Liver (tissue), 9 donors: ENCODE results near the gene HMX3. TPM values are rescaled to one million over a fixed set of nuclear protein-coding genes. Genes with fewer than 3 reads are reported as not detected.

Source experiments
- DNase-seq: peaks from one replicate; pipeline ENCODE4 v3.0.0-alpha.2; 2017; ENCODE audit warnings: low spot score
- H3K27ac ChIP-seq, 2 donors: one replicate each; pipeline ENCODE4 v1.7.0; 2013; ENCODE audit warnings: inconsistent platforms in 2 of 2, low read length in 2 of 2, control low read depth in 1 of 2, low read depth in 1 of 2, mild to moderate bottlenecking in 1 of 2
- H3K27me3 ChIP-seq, 4 donors: one replicate each; pipeline versions ENCODE4 v1.6.1 to v1.7.0; 2013; ENCODE audit warnings: low read length in 3 of 4, inconsistent platforms in 1 of 4, mild to moderate bottlenecking in 1 of 4, moderate library complexity in 1 of 4; ENCODE audit not compliant: control insufficient read depth in 4 of 4, insufficient read depth in 4 of 4
- H3K36me3 ChIP-seq, 4 donors: one replicate each; pipeline versions ENCODE4 v1.6.1 to v1.7.0; 2013; ENCODE audit warnings: low read length in 3 of 4, mild to moderate bottlenecking in 3 of 4, low read depth in 1 of 4, moderate library complexity in 1 of 4; ENCODE audit not compliant: control insufficient read depth in 4 of 4, insufficient read depth in 3 of 4
- H3K4me1 ChIP-seq, 4 donors: one replicate each; pipeline versions ENCODE4 v1.6.1 to v1.7.0; 2013; ENCODE audit warnings: low read length in 3 of 4, mild to moderate bottlenecking in 3 of 4, moderate library complexity in 1 of 4; ENCODE audit not compliant: control insufficient read depth in 4 of 4, insufficient read depth in 4 of 4
- H3K4me3 ChIP-seq, 3 donors: one replicate each; pipeline versions ENCODE4 v1.6.1 to v1.7.0; 2013; ENCODE audit warnings: low read length in 3 of 3, control low read depth in 1 of 3, low read depth in 1 of 3, mild to moderate bottlenecking in 1 of 3
- H3K9ac ChIP-seq, 2 donors: one replicate each; pipeline ENCODE4 v1.7.0; 2013; ENCODE audit warnings: low read length in 2 of 2, mild to moderate bottlenecking in 2 of 2, moderate library complexity in 2 of 2, control low read depth in 1 of 2, low read depth in 1 of 2
- H3K9me3 ChIP-seq, 4 donors: one replicate each; pipeline versions ENCODE4 v1.6.1 to v1.7.0; 2013; ENCODE audit warnings: low read length in 3 of 4; ENCODE audit not compliant: control insufficient read depth in 4 of 4
- ATF3 ChIP-seq: IDR thresholded peaks from 2 replicates; pipeline ENCODE4 v1.6.1; 2016; ENCODE audit warnings: antibody characterized with exemption
- EGR1 ChIP-seq, 2 donors: IDR thresholded peaks; 2 replicates each; pipeline ENCODE4 v1.6.1; 2016 to 2018; ENCODE audit warnings: antibody characterized with exemption in 2 of 2, low read depth in 2 of 2
- FOXA1 ChIP-seq: IDR thresholded peaks from 2 replicates; pipeline ENCODE4 v1.6.1; 2016; ENCODE audit warnings: antibody characterized with exemption
- GABPA ChIP-seq, 2 donors: IDR thresholded peaks in 1 of 2; conservative IDR thresholded peaks in 1 of 2; 2 replicates each; pipeline ENCODE4 v1.6.1; 2016; ENCODE audit warnings: antibody characterized with exemption in 2 of 2, mild to moderate bottlenecking in 1 of 2, moderate library complexity in 1 of 2
- HNF4A ChIP-seq, 2 donors: conservative IDR thresholded peaks; 2 replicates each; pipeline ENCODE4 v1.6.1; 2016; ENCODE audit warnings: antibody characterized with exemption in 2 of 2, mild to moderate bottlenecking in 2 of 2
- HNF4G ChIP-seq: IDR thresholded peaks from 2 replicates; pipeline ENCODE4 v1.6.1; 2016; ENCODE audit warnings: antibody characterized with exemption
- JUND ChIP-seq, 2 donors: IDR thresholded peaks; 2 replicates each; pipeline ENCODE4 v1.6.1; 2016; ENCODE audit warnings: antibody characterized with exemption in 2 of 2
- MAX ChIP-seq: IDR thresholded peaks from 2 replicates; pipeline ENCODE4 v1.6.1; 2016; ENCODE audit warnings: antibody characterized with exemption
- RAD21 ChIP-seq, 2 donors: IDR thresholded peaks; 2 replicates each; pipeline ENCODE4 v1.6.1; 2016; ENCODE audit warnings: antibody characterized with exemption in 2 of 2, mild to moderate bottlenecking in 2 of 2
- REST ChIP-seq: IDR thresholded peaks from 2 replicates; pipeline ENCODE4 v1.6.1; 2016; ENCODE audit warnings: antibody characterized with exemption, mild to moderate bottlenecking
- RXRA ChIP-seq, 2 donors: IDR thresholded peaks; 2 replicates each; pipeline ENCODE4 v1.6.1; 2017 to 2018; ENCODE audit warnings: antibody characterized with exemption in 2 of 2, mild to moderate bottlenecking in 1 of 2
- SP1 ChIP-seq: IDR thresholded peaks from 2 replicates; pipeline ENCODE4 v1.6.1; 2018; ENCODE audit warnings: antibody characterized with exemption, mild to moderate bottlenecking
- TAF1 ChIP-seq: conservative IDR thresholded peaks from 2 replicates; pipeline ENCODE4 v1.6.1; 2016; ENCODE audit warnings: antibody characterized with exemption, mild to moderate bottlenecking
- YY1 ChIP-seq: IDR thresholded peaks from 2 replicates; pipeline ENCODE4 v1.6.1; 2016; ENCODE audit warnings: antibody characterized with exemption, mild to moderate bottlenecking
- ZBTB33 ChIP-seq: IDR thresholded peaks from 2 replicates; pipeline ENCODE4 v1.6.1; 2016; ENCODE audit warnings: antibody characterized with exemption
- WGBS: extraction: QIAGEN DNeasy Blood & Tissue Kit; methylation state at CpG from one replicate; pipeline ENCODE4 v1.1.7; 2013; 5-methylcytosine and 5-hydroxymethylcytosine counted together
- polyA plus RNA-seq, 2 donors: library from polyadenylated mRNA; stranded (reverse) in 1 of 2; unstranded in 1 of 2; fragments of 200-250 nt in 1 of 2; fragments of >200 nt in 1 of 2; fragmentation: Nextera tagmentation in 1 of 2; extraction: Ambion mirVana in 1 of 2; gene quantifications; one replicate each; pipeline versions ENCODE4 v1.2.1 to v1.2.3, GENCODE V29; 2013 to 2015
- total RNA-seq, 2 donors: library from RNA; depleted of rRNA; stranded (reverse); fragments of >200 nt; gene quantifications; one replicate each; pipeline ENCODE4 v1.2.3, GENCODE V29; 2014
- donor health status: healthy.
- donor health status: healthy.
- donor health status: healthy.
- donor health status: healthy.
- donor health status: healthy.

Gene HMX3
- total and polyA plus RNA-seq, 4 donors, result not detected

GRCh38 chr10:123103944-123104343 is 31.8 kb upstream of the HMX3 start:
- WGBS, result 77% methylated on average over 9 of the region's 9 CpGs
- Histone ChIP-seq H3K4me3 (no peak overlapping the region), H3K36me3 (no peaks in the 10 kb centered on the region), H3K9me3 (peaks cover 0 to 2% (median 0%) of the 10 kb centered on the region in 4 donors), H3K27me3 (no peaks in the 10 kb centered on the region), H3K4me1 (no peaks in the 10 kb centered on the region), H3K9ac (no peak overlapping the region), H3K27ac (no peak overlapping the region)
- DNase-seq, result no peak
- TF ChIP-seq HNF4G (no peak), GABPA (IDR thresholded peaks at IDR 0.05 in 1 of 2, conservative IDR thresholded peaks at IDR 0.05 in 1 of 2) (no peak), SP1 (no peak), ATF3 (no peak), RXRA (IDR thresholded peaks at IDR 0.05) (no peak), FOXA1 (no peak), EGR1 (IDR thresholded peaks at IDR 0.05; ENCODE audit: low read depth in 2 of 2) (no peak), HNF4A (conservative IDR thresholded peaks at IDR 0.05) (no peak), RAD21 (IDR thresholded peaks at IDR 0.05) (no peak), MAX (no peak), YY1 (no peak), TAF1 (no peak), JUND (IDR thresholded peaks at IDR 0.05) (no peak), REST (no peak), ZBTB33 (no peak)

GRCh38 chr10:123109466-123109865 is 26.3 kb upstream of the HMX3 start:
- WGBS, result 75% methylated on average over 7 of the region's 7 CpGs
- no peaks in the 10 kb centered on the region for H3K27me3 ChIP-seq
- no peak for TF ChIP-seq TAF1

More at GRCh38 chr10:123109466-123109865, 26.3 kb upstream of the HMX3 start:
- H3K4me3 ChIP-seq, result no peak overlapping the region
- no peaks in the 10 kb centered on the region for H3K4me1 ChIP-seq
- H3K27ac ChIP-seq, result no peak overlapping the region
- no peaks in the 10 kb centered on the region for H3K36me3 ChIP-seq
- no peak for DNase-seq
- H3K9ac ChIP-seq, result no peak overlapping the region
- H3K9me3 ChIP-seq, result peaks cover 0 to 2% (median 0%) of the 10 kb centered on the region in 4 donors
